Head of caudate nucleus (tissue), 42 donors: ENCODE results near the gene RSRP1.

Experiments used
- DNase-seq, 42 donors: peaks; one replicate each; pipeline versions ENCODE4 v3.0.0 to v3.0.0-alpha.2; 2020 to 2021; ENCODE audit warnings: mixed read lengths in 7 of 42
- intact Hi-C: fragments of 100-400 bp; cut with DNase I; formaldehyde crosslinking; loops from one replicate; pipeline ENCODE4 v1.15.0; 2022

RSRP1 gene

DNA sequence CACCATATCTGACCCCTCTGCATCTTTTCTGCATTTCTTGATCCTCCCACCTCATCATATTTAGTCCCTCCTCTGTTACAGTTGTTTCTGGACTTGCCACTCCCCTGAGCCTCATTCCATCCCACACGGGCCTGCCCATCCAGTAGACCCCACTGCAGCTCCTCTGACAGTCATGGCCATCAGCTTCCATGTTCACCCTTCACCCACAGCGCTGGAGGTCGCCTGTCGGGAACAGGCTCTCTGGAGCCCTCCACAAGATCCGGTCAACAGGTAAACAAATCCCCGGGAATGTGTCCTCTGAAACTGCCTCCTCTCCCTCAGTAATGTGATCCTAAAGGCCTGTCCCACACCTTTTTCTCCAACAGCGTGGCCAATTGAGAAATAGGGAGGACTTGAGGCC is 46.2 kb downstream of the RSRP1 start:
- DNase-seq, result no peak
- intact Hi-C loops, result loop anchor here (10.0 kb wide), 3 partner anchors 56 to 356 kb away; partner anchors contain the start of gene RUNX3

DNA sequence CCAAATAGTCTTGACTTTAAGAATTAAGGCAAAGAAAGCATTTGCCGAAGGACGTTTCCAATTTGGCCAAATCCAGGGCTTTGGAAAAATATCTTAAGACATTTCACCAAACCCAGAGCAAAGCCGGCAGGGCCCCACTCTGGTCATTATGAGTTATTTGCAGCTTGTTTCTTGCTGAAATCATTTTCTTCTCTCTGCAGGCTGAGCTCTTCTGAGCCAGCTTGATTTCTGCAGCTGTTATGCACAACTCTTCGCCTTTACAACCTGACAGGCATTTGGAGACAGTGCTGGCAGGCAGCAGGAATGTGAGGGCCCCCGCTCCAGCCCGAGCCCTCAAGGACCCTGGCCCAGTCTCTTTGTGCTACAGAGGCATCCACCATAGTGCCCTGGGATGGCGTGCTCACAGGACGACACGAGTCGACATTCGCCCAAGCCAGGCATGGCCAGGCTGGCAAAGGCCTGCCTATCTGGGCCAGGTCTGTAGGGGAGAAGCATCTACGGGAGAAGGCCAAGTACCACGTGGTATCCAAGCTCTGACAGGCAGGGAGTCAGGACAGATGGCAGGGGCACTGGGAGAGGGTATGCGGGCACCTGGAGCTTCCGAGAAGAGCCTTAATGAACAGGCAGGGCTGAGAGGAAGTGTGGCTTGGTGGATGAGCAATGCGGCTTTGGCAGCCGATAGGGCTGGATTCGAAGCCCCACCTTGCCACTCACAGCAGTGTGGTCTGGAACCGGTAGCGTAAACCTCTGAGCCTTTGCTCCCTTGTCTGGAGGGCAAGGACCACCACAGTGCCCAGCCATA is 47.2 kb downstream of the RSRP1 start:
- DNase-seq, result no peak
- intact Hi-C loops, result loop anchor here (10.0 kb wide), 3 partner anchors 55 to 355 kb away; partner anchors contain the start of gene RUNX3

DNA sequence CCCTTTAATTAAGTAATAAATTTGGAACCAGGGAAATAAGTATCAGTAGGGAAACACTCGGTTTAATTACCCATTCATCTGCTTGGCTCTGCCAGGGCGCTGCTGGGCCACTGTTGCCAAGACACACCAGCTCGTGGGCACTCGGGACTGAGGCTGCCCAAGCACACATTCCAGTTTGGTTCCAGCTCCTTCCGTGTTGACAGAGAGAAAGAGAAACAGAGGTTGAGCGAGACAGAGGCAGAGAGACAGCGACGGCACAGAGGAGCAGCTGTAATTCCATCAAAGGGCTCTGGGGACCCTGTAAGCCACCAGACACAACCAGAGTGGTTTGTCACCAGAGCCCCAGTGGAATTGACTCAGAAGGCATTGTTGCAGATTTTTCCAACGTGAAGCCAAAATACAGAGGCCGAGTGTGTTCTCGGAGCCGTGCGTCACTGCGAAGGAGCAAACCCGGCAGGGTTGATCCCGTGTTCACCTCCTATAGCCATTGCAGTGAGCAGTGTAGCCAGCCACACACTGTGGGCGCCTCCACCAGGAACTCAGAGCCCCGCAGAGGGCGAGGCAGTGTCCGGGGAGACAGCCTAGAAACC is 48.5 kb downstream of the RSRP1 start:
- peak; percentile 23 to 79 (median 55) for DNase-seq
- intact Hi-C loops, result no loop called here

DNA sequence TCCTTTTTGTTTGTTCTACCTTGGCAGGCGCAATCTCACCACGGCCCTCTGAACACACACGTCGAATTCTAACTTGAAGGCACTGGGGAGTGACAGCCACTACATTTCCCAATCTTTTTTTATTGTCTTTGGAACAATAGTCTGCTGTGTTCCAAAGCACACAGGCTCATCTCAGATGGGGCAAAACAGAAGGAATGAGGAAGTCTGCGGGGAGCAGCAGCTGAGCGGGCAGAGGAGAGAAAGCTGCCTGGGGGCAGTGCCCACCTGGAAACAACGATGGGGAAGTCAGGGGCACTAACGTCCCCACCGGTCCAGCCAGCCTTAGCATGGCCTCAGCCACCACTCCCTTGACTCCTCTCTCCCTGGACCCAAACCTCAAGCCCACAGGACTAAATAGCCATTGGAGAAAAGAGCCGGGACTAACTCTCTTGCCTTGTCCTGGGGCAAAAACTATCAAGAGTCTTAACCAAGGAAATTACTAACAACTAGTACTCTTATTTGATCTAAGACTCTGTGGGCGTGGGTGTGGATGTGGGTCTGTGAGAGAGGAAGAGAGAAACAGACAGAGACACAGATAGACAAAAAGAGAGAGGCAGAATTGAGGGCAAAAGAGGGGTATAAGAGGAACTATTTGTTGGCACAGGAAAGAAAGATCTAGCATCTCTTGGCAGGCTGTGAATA is 49.1 kb downstream of the RSRP1 start:
- DNase-seq, result peak in 16 of 42 donors; percentile 7 to 57 (median 28)
- intact Hi-C loops, result no loop called here

DNA sequence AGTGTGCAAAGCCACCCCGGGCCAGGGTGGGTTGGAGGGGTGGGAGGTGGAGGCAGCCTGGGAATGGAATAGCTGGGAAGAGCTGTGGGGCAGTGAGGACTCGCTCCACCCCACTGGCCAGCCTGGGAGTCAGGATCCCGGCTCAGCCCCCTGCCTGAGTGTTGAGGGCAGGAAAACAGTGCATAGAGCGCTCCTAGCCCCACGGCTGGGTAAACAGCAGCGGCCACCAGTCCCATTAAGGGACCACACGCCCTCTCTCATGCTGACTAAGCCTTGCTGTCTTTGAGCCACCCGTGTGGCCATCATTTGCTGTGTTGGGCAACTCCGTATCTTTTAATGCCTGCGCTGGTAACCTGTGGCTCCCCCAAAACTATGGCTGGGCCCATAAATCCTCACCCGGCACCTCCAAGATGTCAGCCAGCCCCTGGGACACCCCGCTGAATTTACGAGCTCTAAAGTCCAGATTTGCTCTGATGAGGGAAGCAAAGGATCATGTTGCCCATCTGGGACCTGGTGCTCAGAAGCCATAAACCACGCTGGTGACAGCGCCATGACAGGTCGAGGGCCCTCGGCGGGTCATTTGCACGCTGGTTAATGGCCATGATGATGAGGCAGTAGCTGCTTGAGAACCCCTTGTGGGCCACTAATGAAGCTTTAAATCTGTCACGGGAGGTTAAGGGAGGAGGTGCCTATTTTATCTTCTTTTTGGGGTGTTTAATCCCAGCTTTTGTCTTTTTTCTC is 49.8 kb downstream of the RSRP1 start:
- no peak for DNase-seq
- intact Hi-C loops, result no loop called here

DNA sequence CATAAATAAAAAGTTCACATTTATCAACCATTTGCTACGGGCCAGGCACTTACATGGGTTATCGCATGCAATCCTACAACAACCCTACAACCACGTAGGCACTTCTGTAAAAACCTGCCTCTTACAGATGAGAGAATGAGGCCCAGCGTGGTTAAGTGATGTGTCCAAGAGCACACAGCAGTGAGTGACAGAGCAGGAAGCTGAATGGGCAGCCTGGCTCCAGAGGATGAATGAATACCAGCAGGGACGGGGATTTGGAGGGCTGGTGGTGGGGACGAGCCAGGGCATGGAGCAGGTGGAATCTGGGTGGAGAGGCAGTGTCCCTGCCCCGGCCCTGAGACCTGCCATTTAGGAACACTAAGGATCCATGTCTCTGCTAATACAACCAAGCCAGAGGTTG is 50.4 kb downstream of the RSRP1 start:
- intact Hi-C loops, result no loop called here
- DNase-seq, result no peak

DNA sequence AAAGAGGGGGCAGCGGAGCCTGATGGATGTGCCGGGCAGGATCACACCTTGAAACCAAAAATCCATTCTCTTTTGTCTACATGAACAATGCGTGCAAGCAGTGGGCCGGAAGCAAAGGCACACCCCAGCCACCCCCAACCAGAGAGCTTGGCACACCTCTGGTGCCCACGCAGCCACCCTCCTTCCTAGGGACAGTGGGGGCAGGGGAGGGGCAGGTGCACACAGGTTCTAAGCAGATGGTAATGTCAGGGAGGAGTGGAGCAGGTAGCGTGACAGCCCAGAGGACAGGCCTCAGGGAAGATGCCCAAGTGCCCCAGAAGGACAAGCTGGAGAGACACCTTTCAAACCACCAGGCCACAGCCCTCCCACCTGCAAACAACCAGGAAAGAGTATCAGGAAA is 51.4 kb downstream of the RSRP1 start:
- intact Hi-C loops, result no loop called here
- DNase-seq, result no peak

DNA sequence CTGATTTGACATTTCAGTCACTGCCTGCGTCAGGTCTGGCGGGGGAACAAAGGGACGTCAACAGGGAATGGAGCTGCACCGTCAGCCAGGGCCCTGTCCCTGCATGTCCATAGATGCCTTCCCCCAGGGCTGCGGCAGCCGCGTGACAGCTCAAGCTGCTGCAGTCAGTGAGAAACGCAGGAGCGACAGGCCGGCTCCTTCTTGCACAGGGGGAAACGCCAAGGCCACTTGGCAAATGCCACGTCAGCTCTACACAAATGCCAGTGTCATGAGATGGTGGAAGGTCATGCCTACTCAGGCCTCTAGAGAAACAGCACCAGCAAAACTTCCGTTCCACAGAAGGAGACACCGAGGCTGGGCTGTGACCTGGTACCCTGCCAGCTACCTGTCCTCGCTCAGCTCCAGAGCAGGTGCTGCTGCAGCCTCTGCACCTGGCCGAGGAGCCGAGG is 52.7 kb downstream of the RSRP1 start:
- peak in 1 of 42 donors; percentile 21 for DNase-seq
- intact Hi-C loops, result no loop called here

DNA sequence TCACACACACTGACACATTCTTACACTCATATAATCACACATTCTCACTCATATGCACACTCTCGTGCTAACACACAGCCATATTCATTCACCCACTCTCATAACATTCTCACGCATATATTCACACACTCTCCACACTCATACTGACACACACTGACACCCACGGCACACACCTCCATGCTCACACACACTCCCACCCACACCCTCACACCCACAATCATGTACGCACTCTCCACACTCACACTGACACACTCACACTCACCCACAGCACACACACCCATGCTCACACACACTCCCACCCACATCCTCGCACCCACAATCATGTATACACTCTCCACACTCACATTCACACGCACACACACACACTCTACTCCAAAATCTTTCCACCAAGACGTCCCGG is 53.2 kb downstream of the RSRP1 start:
- intact Hi-C loops, result no loop called here
- DNase-seq, result no peak

DNA sequence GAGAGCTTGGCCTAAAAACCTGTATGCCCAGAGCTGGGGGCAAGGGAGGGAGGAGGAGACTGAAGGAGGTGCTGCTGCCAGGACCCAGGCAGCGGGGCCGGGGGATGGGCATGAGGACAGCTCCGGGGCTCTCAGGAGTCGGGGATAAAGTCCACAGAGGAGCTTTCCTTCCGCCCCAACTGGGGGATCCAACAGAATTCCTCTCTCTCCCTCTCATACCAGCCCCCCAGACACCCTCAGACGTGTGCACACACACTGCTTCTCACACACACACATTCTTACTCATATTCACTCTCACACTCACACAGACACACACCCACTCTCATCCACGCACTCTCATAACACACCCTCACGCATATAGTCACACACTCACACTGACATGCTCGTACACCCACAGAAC is 54.0 kb downstream of the RSRP1 start:
- DNase-seq, result no peak
- intact Hi-C loops, result no loop called here
